Right cardiac atrium (tissue), 5 donors: Measurements from ENCODE around the gene MYOF. TPM values are rescaled to one million over a fixed set of nuclear protein-coding genes. Genes with fewer than 3 reads are reported as not detected.

Source experiments
- ATAC-seq, 2 donors: fragments of 200-7000 bp; cut with Tn5 transposase; one replicate each; pipeline versions ENCODE4 v1.8.0 to v1.9.1; 2020; ENCODE audit warnings: moderate library complexity in 2 of 2, mild to moderate bottlenecking in 1 of 2
- DNase-seq, 3 donors: peaks; one replicate each; pipeline ENCODE4 v3.0.0-alpha.2; 2020
- H3K27ac ChIP-seq: one replicate; pipeline ENCODE4 v1.5.1; 2013; ENCODE audit warnings: mild to moderate bottlenecking, low read length, control low read depth, moderate library complexity
- H3K27me3 ChIP-seq: one replicate; pipeline ENCODE4 v1.6.1; 2013; ENCODE audit not compliant: control insufficient read depth, insufficient read depth
- H3K4me1 ChIP-seq: one replicate; pipeline ENCODE4 v1.6.1; 2013; ENCODE audit warnings: low read length; ENCODE audit not compliant: control insufficient read depth, insufficient read depth
- H3K4me3 ChIP-seq: one replicate; pipeline ENCODE4 v1.5.1; 2013; ENCODE audit warnings: low read length, control low read depth
- H3K9me3 ChIP-seq: one replicate; pipeline ENCODE4 v1.6.1; 2013; ENCODE audit warnings: low read length; ENCODE audit not compliant: control insufficient read depth
- WGBS: extraction: QIAGEN DNeasy Blood & Tissue Kit; methylation state at CpG from one replicate; pipeline ENCODE4 v1.1.7; 2013; 5-methylcytosine and 5-hydroxymethylcytosine counted together
- intact Hi-C, 4 donors: fragments of 100-400 bp; cut with DNase I; formaldehyde crosslinking; loops; one replicate each; pipeline versions ENCODE4 v1.11.0 to v1.14.0; 2022 to 2023
- polyA plus RNA-seq: library from polyadenylated mRNA; stranded (reverse); fragments of 200-250 nt; gene quantifications from one replicate; pipeline ENCODE4 v1.2.3, GENCODE V29; 2013
- total RNA-seq, 4 donors: library from RNA; stranded (reverse); fragmentation: NEBNext Ultra II Directional; extraction: Animal tissue kit (Norgen Biotek cat#: 25700); gene quantifications; one replicate each; pipeline ENCODE4 v1.2.1, GENCODE V29; 2021
- donor health status: healthy with polysubstance abuse.
- donor health status: DM: no; HTN: yes; CAD: no.
- donor health status: DM: no; HTN: no; CAD: no.
- donor health status: DM: no; HTN: yes; CAD: no; lungs with severe emphysema.
- donor health status: DM: yes; HTN: yes; CAD: no.

Gene MYOF
- total and polyA plus RNA-seq, 5 donors: 5.5 to 25.0 (median 15.6) TPM

- WGBS: 75% methylated on average over 11 of the region's 11 CpGs
- no peak overlapping the region for H3K27ac ChIP-seq
- intact Hi-C loops: no loop called here
Observed at GRCh38 chr10:93406364-93407145, 75.6 kb downstream of the MYOF start.

DNA sequence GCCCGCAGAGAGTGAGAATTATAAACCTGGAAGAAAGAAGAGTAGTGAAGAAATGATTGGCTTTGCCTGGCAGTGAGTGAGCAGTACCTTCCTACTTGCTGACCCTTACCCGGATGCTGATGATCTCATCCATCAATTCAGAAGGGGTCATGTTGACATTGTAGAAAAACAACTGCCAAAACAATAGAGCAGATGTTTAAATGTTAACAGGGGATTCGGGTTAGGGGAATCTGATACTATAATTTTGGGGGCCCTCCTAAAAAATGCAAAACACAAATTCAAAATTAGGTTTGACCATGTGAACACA, 78.1 kb downstream of the MYOF start:
- no peak overlapping the region for H3K27ac ChIP-seq

More at GRCh38 chr10:93406364-93407145, 75.6 kb downstream of the MYOF start:
- DNase-seq (no peak), ATAC-seq (no peak)
- no peaks in the 10 kb centered on the region for H3K27me3 ChIP-seq
- H3K4me3 ChIP-seq: no peak overlapping the region
- H3K4me1 ChIP-seq: peaks cover 1% of the 10 kb centered on the region
- H3K9me3 ChIP-seq: no peaks in the 10 kb centered on the region

GRCh38 chr10:93403152-93404047, 78.7 kb downstream of the MYOF start:
- no peak for ATAC-seq
- DNase-seq: no peak
- Histone ChIP-seq H3K4me1 (peaks cover 1% of the 10 kb centered on the region), H3K4me3 (no peak overlapping the region), H3K9me3 (no peaks in the 10 kb centered on the region), H3K27ac (no peak overlapping the region), H3K27me3 (no peaks in the 10 kb centered on the region)
- intact Hi-C loops: no loop called here
- WGBS: 91% methylated on average over 1 of the region's 1 CpG

More for the DNA sequence above, 78.1 kb downstream of the MYOF start:
- intact Hi-C loops: no loop called here
- no peak for DNase-seq
- peaks cover 1% of the 10 kb centered on the region for H3K4me1 ChIP-seq
- no peak for ATAC-seq
- WGBS: 74% methylated on average over 3 of the region's 3 CpGs
- H3K4me3 ChIP-seq: no peak overlapping the region
- no peaks in the 10 kb centered on the region for H3K9me3 ChIP-seq
- no peaks in the 10 kb centered on the region for H3K27me3 ChIP-seq

DNA sequence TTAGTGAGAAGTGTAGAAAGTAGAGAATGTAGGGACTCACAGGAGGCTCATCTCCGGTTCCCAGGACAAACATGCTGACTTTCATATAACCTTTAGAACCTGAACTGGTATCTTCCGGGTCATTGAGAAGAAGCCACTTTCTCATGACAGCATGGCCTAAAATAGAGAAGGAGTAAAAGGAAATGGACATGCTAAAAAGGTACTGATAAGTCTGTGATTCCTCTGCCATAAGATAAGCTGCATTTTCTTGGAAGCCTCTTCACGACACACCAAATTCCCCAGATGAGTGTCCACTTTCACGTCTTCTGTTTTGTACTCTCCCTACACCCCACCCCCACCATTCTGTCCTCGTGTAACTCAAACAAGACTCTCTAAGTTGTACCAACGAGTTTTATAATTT, 79.9 kb downstream of the MYOF start:
- Histone ChIP-seq H3K9me3 (no peaks in the 10 kb centered on the region), H3K27me3 (no peaks in the 10 kb centered on the region), H3K4me3 (no peak overlapping the region), H3K27ac (no peak overlapping the region), H3K4me1 (peaks cover 1% of the 10 kb centered on the region)
- ATAC-seq (no peak), DNase-seq (no peak)
- WGBS: 41% methylated on average over 6 of the region's 6 CpGs
- intact Hi-C loops: no loop called here

DNA sequence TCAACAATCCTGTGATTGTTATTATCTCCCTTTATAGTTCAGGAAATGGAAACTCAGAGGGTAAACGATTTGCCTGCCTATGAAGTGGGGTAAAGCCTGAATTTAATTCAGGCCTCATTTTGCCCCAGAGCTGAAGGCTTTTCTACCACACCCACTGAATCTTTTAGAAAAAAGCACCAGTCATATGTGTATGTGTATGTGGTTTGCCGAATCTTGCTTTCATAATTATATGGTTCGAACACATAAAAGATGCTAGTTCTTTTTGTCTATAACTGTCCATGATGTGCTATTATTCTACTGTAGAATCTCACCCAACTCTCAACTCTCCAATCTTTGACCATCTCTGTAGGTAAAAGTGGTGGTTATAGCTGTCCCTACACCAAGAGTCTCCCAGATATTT, 83.6 kb downstream of the MYOF start:
- Histone ChIP-seq H3K4me3 (no peak overlapping the region), H3K9me3 (no peaks in the 10 kb centered on the region), H3K27ac (no peak overlapping the region), H3K4me1 (peaks cover 1% of the 10 kb centered on the region), H3K27me3 (no peaks in the 10 kb centered on the region)
- DNase-seq (no peak), ATAC-seq (no peak)
- 76% methylated on average over 3 of the region's 3 CpGs for WGBS
- intact Hi-C loops: no loop called here

- Histone ChIP-seq H3K4me3 (no peak overlapping the region), H3K9me3 (no peaks in the 10 kb centered on the region), H3K27me3 (no peaks in the 10 kb centered on the region), H3K27ac (no peak overlapping the region), H3K4me1 (no peaks in the 10 kb centered on the region)
- DNase-seq: no peak
- WGBS: 62% methylated on average over 6 of the region's 6 CpGs
- ATAC-seq: no peak
- intact Hi-C loops: no loop called here
Observed at GRCh38 chr10:93397020-93397419, 85.1 kb downstream of the MYOF start.

GRCh38 chr10:93393211-93393610, 88.9 kb downstream of the MYOF start:
- Histone ChIP-seq H3K4me1 (no peaks in the 10 kb centered on the region), H3K9me3 (no peaks in the 10 kb centered on the region), H3K27me3 (no peaks in the 10 kb centered on the region), H3K4me3 (no peak overlapping the region), H3K27ac (no peak overlapping the region)
- 53% methylated on average over 7 of the region's 7 CpGs for WGBS
- intact Hi-C loops: no loop called here
- no peak for DNase-seq
- ATAC-seq: no peak

DNA sequence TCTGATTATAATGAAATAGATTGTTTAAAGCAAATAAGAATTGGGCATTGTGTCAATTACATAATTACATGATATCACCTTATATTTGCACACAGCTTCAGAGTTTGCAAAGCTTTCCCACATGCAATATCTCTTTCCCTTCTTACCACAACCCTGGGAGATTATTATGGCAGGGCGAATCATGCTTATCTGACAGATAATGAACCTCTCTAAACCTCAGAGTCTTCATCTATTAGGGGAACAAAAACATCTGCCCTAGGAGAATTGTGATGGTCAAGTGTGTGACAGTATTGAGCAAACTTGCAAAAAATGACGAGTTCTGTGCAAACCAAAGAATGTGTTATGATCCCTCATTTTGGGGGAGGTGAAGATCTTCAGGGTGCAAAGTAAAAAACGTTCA, 90.0 kb downstream of the MYOF start:
- no peaks in the 10 kb centered on the region for H3K9me3 ChIP-seq
- no peak overlapping the region for H3K27ac ChIP-seq
- intact Hi-C loops: no loop called here

GRCh38 chr10:93390306-93391090, 91.6 kb downstream of the MYOF start:
- Histone ChIP-seq H3K27me3 (no peaks in the 10 kb centered on the region), H3K4me3 (no peak overlapping the region), H3K4me1 (no peaks in the 10 kb centered on the region), H3K27ac (no peak overlapping the region), H3K9me3 (no peaks in the 10 kb centered on the region)
- no peak for ATAC-seq
- no peak for DNase-seq
- WGBS: 73% methylated on average over 3 of the region's 3 CpGs
- intact Hi-C loops: no loop called here

More for the DNA sequence above, 90.0 kb downstream of the MYOF start:
- H3K4me1 ChIP-seq: no peaks in the 10 kb centered on the region
- DNase-seq: no peak
- no peak for ATAC-seq
- 41% methylated on average over 3 of the region's 3 CpGs for WGBS
- no peaks in the 10 kb centered on the region for H3K27me3 ChIP-seq
- H3K4me3 ChIP-seq: no peak overlapping the region

GRCh38 chr10:93386631-93387369, 95.3 kb downstream of the MYOF start:
- intact Hi-C loops: no loop called here
- Histone ChIP-seq H3K27me3 (no peaks in the 10 kb centered on the region), H3K4me1 (peaks cover 4% of the 10 kb centered on the region), H3K27ac (no peak overlapping the region), H3K9me3 (no peaks in the 10 kb centered on the region), H3K4me3 (no peak overlapping the region)
- peak in 2 of 3 donors; percentile 45 to 64 for DNase-seq
- WGBS: 76% methylated on average over 14 of the region's 14 CpGs
- ATAC-seq: peak; percentile 42 to 53
